HEK293 (cell line): ENCODE results near the gene PPCDC.

ENCODE experiments used
- CTCF ChIA-PET: fragments of 350-600 bp; formaldehyde crosslinking; extraction: SDS; loops from one replicate; lab custom pipeline; 2021; ENCODE audit warnings: antibody characterized with exemption; lab: Yijun Ruan, JAX
- POLR2A ChIA-PET: fragments of 300-600 bp; formaldehyde crosslinking; extraction: SDS; loops from one replicate; lab custom pipeline; 2020; ENCODE audit warnings: antibody characterized with exemption, inconsistent platforms; lab: Yijun Ruan, JAX
- H3K27ac ChIP-seq: fragments of 200-500 bp; sonication (Bioruptor generic); 2 replicates; pipeline ENCODE4 v1.5.1; 2014; ENCODE audit warnings: low read depth, low read length, control low read depth, inconsistent platforms; ENCODE audit errors: extremely low read depth
- H3K36me3 ChIP-seq, 2 experiments: fragments of 200-500 bp in 1 of 2; sonication (Bioruptor generic) in 1 of 2; 1 replicate in 1 of 2; 2 replicates in 1 of 2; pipeline ENCODE4 v1.5.1; 2014 to 2017; ENCODE audit warnings: inconsistent platforms in 2 of 2, low read length in 2 of 2; ENCODE audit not compliant: control insufficient read depth in 2 of 2, insufficient read depth in 1 of 2
- H3K4me1 ChIP-seq: fragments of 200-500 bp; sonication (Bioruptor generic); 2 replicates; pipeline ENCODE4 v1.5.1; 2014; ENCODE audit warnings: mild to moderate bottlenecking, low read length, inconsistent platforms; ENCODE audit not compliant: control insufficient read depth, insufficient read depth
- H3K4me3 ChIP-seq: 2 replicates; pipeline ENCODE4 v1.5.1; 2011; ENCODE audit warnings: low read depth, mild to moderate bottlenecking, control low read depth, low read length, moderate library complexity
- H3K9me3 ChIP-seq: fragments of 200-500 bp; sonication (Bioruptor generic); 2 replicates; pipeline ENCODE4 v1.5.1; 2014; ENCODE audit warnings: low read depth, low read length, inconsistent platforms; ENCODE audit not compliant: control insufficient read depth, insufficient read depth
- EGR2 ChIP-seq: fragments of 450-650 bp; formaldehyde crosslinking; IDR thresholded peaks from 2 replicates; pipeline ENCODE4 v1.5.1; 2016; ENCODE audit warnings: low read depth, missing biosample characterization, missing genetic modification characterization
- FEZF1 ChIP-seq: fragments of 450-650 bp; formaldehyde crosslinking; IDR thresholded peaks from 2 replicates; pipeline ENCODE4 v1.5.1; 2016; ENCODE audit warnings: missing biosample characterization, missing genetic modification characterization
- KLF9 ChIP-seq: fragments of 450-650 bp; formaldehyde crosslinking; IDR thresholded peaks from 2 replicates; pipeline ENCODE4 v1.5.1; 2016; ENCODE audit warnings: missing biosample characterization, missing genetic modification characterization, low read depth
- PATZ1 ChIP-seq: fragments of 450-650 bp; formaldehyde crosslinking; IDR thresholded peaks from 2 replicates; pipeline ENCODE4 v1.5.1; 2016; ENCODE audit warnings: missing biosample characterization, missing genetic modification characterization
- ZBTB17 ChIP-seq: fragments of 450-650 bp; formaldehyde crosslinking; IDR thresholded peaks from 2 replicates; pipeline ENCODE4 v1.5.1; 2016; ENCODE audit warnings: missing biosample characterization, missing genetic modification characterization
- ZBTB26 ChIP-seq: fragments of 450-650 bp; formaldehyde crosslinking; optimal IDR thresholded peaks from 2 replicates; pipeline ENCODE3; 2016; ENCODE audit warnings: missing biosample characterization, mild to moderate bottlenecking, missing genetic modification characterization
- ZBTB8A ChIP-seq: fragments of 450-650 bp; formaldehyde crosslinking; IDR thresholded peaks from 2 replicates; pipeline ENCODE4 v1.5.1; 2016; ENCODE audit warnings: missing biosample characterization, missing genetic modification characterization
- ZEB2 ChIP-seq: fragments of 450-650 bp; formaldehyde crosslinking; IDR thresholded peaks from 2 replicates; pipeline ENCODE4 v1.5.1; 2016; ENCODE audit warnings: missing biosample characterization, missing genetic modification characterization
- ZFHX2 ChIP-seq: fragments of 450-650 bp; formaldehyde crosslinking; conservative IDR thresholded peaks from 2 replicates; pipeline ENCODE4 v1.5.1; 2016; ENCODE audit warnings: missing biosample characterization, missing genetic modification characterization
- ZNF121 ChIP-seq: fragments of 450-650 bp; formaldehyde crosslinking; IDR thresholded peaks from 2 replicates; pipeline ENCODE4 v1.5.1; 2016; ENCODE audit warnings: missing biosample characterization, missing genetic modification characterization
- ZNF138 ChIP-seq: fragments of 450-650 bp; formaldehyde crosslinking; IDR thresholded peaks from 2 replicates; pipeline ENCODE4 v1.5.1; 2016; ENCODE audit warnings: missing biosample characterization, missing genetic modification characterization, borderline replicate concordance
- ZNF211 ChIP-seq: fragments of 450-650 bp; formaldehyde crosslinking; IDR thresholded peaks from 2 replicates; pipeline ENCODE4 v1.5.1; 2016; ENCODE audit warnings: low read depth, missing biosample characterization, missing genetic modification characterization
- ZNF214 ChIP-seq: fragments of 450-650 bp; formaldehyde crosslinking; IDR thresholded peaks from 2 replicates; pipeline ENCODE4 v1.5.1; 2017; ENCODE audit warnings: missing biosample characterization, mild to moderate bottlenecking, missing genetic modification characterization, borderline replicate concordance
- ZNF248 ChIP-seq: fragments of 450-650 bp; formaldehyde crosslinking; IDR thresholded peaks from 2 replicates; pipeline ENCODE4 v1.5.1; 2017; ENCODE audit warnings: missing biosample characterization, missing genetic modification characterization
- ZNF621 ChIP-seq: fragments of 450-650 bp; formaldehyde crosslinking; IDR thresholded peaks from 2 replicates; pipeline ENCODE4 v1.5.1; 2017; ENCODE audit warnings: missing biosample characterization, missing genetic modification characterization
- ZSCAN23 ChIP-seq: fragments of 450-650 bp; formaldehyde crosslinking; IDR thresholded peaks from 2 replicates; pipeline ENCODE4 v1.5.1; 2016; ENCODE audit warnings: missing biosample characterization, missing genetic modification characterization
- TF ChIP-seq, protein P1 (sequence below): fragments of 450-650 bp; formaldehyde crosslinking; conservative IDR thresholded peaks from 2 replicates; pipeline ENCODE4 v1.5.1; 2016; ENCODE audit warnings: low read depth, missing biosample characterization, missing genetic modification characterization
- TF ChIP-seq, protein P2 (sequence below): fragments of 450-650 bp; formaldehyde crosslinking; IDR thresholded peaks from 2 replicates; pipeline ENCODE4 v1.5.1; 2016; ENCODE audit warnings: missing biosample characterization, missing genetic modification characterization
- TF ChIP-seq, protein P3 (sequence below): fragments of 450-650 bp; IDR thresholded peaks from 2 replicates; pipeline ENCODE4 v1.5.1; 2018; ENCODE audit warnings: missing biosample characterization, missing genetic modification characterization

The PPCDC gene

DNA sequence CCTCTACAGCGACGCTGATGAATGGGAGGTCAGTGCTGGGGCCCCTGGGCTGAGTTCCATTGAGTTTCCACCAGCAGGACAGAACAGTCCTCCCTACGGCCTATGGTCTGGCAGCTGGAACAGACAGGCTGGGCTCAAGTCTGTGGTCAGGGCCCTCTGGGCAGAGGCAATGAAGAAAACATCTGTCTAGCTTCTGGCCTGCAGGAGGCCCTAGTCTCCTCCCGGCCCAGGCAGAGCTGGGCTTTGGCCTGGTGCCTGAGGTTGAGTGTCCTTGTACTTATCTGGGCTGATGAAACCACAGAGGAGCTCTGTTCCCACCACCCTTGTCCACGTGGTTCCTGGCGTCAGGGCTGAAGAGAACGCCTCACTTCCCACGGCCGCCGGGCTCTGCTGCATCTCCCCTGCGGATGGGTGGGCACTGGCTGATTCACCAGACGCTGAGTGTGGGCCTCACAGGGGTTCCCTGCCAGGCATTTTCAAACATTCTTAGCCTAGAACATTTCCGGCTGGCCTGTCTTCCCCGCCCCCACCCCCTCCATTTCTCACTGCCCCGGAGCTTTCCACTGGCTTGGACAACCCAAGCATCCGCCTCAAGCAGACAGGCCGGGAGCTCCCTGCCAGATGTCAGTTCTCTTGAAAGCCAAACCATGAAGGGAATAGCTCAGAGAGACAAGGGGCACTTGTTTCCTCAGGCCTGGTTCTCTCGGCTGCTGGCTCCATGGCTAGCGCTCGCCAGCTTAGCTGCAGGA, 20.3 kb downstream of the PPCDC start:
- Histone ChIP-seq H3K9me3 (no peaks in the 10 kb centered on the region), H3K4me3 (no peak overlapping the region), H3K4me1 (peaks cover 18% of the 10 kb centered on the region), H3K36me3 (peaks cover 0 to 25% of the 10 kb centered on the region in 2 experiments; a peak in 2 of 3 replicates), H3K27ac (no peak overlapping the region; the same call in 1 of the 2 replicates)
- POLR2A ChIA-PET, result interaction anchor here (0.5 to 2.1 kb wide), 15 partner anchors 10 to 415 kb away, joined by 3 to 10 read pairs (median 4); partner anchors contain the start of genes C15orf39, NEIL1 and PPCDC
- TF ChIP-seq EGR2 (peak; percentile 53; the same call in 1 of the 2 replicates), ZFHX2 (peak; percentile 80), ZBTB8A (tag by site-specific recombination) (0 out of 2 replicates have a peak, but pooled peaks have one; percentile 26), ZNF621 (tag by site-specific recombination) (no peak)
- CTCF ChIA-PET, result interaction anchor here (0.5 to 3.5 kb wide), 19 partner anchors 8 to 275 kb away, joined by 3 to 20 read pairs (median 3); partner anchors contain the start of gene C15orf39

DNA sequence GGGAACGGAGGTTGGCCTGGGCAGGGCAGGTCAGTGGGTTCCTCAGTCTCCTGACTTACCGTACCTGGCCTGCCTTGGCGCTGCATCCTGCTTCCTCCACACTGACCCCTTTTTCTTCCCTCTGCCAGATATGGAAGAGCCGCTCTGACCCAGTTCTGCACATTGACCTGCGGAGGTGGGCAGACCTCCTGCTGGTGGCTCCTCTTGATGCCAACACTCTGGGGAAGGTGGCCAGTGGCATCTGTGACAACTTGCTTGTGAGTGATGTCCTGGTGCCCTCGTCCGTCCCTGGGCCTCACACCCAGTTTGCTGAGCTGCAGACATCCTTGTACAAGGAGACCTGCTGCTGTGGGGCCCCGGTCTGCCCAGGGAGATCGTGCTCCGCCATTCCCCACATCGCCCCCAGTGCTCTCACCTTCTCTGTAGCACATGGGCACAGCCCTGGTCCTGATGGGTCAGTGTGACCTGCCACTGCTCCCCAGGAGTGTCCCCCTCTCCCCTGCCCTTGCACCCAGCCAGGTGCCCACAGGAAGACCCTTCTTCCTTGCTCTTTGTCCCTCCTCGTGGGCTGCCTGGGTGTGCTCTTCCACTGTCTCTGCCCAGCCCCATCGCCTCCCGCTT, 21.0 kb downstream of the PPCDC start:
- POLR2A ChIA-PET, result interaction anchor here (0.8 to 2.1 kb wide), 6 partner anchors 14 to 171 kb away, joined by 3 to 10 read pairs (median 6); partner anchors contain the start of gene C15orf39
- Histone ChIP-seq H3K4me3 (no peak overlapping the region), H3K4me1 (peaks cover 13% of the 10 kb centered on the region), H3K36me3 (peaks cover 0 to 32% of the 10 kb centered on the region in 2 experiments; a peak in 2 of 3 replicates), H3K27ac (no peak overlapping the region), H3K9me3 (no peaks in the 10 kb centered on the region)
- CTCF ChIA-PET, result interaction anchor here (0.6 to 3.5 kb wide), 7 partner anchors 9 to 275 kb away, joined by 3 to 20 read pairs (median 5); partner anchors contain the start of gene C15orf39
- TF ChIP-seq ZEB2 (no peak), FEZF1 (no peak), ZNF248 (no peak), ZBTB26 (no peak), ZNF214 (tag by site-specific recombination) (no peak), PATZ1 (tag by site-specific recombination) (no peak), ZSCAN23 (tag by site-specific recombination) (no peak), ZNF121 (tag by site-specific recombination) (no peak), ZBTB17 (tag by site-specific recombination) (no peak), ZNF211 (tag by site-specific recombination) (no peak), ZNF138 (tag by site-specific recombination) (no peak), KLF9 (tag by site-specific recombination) (no peak)
- TF ChIP-seq, protein P1, sequence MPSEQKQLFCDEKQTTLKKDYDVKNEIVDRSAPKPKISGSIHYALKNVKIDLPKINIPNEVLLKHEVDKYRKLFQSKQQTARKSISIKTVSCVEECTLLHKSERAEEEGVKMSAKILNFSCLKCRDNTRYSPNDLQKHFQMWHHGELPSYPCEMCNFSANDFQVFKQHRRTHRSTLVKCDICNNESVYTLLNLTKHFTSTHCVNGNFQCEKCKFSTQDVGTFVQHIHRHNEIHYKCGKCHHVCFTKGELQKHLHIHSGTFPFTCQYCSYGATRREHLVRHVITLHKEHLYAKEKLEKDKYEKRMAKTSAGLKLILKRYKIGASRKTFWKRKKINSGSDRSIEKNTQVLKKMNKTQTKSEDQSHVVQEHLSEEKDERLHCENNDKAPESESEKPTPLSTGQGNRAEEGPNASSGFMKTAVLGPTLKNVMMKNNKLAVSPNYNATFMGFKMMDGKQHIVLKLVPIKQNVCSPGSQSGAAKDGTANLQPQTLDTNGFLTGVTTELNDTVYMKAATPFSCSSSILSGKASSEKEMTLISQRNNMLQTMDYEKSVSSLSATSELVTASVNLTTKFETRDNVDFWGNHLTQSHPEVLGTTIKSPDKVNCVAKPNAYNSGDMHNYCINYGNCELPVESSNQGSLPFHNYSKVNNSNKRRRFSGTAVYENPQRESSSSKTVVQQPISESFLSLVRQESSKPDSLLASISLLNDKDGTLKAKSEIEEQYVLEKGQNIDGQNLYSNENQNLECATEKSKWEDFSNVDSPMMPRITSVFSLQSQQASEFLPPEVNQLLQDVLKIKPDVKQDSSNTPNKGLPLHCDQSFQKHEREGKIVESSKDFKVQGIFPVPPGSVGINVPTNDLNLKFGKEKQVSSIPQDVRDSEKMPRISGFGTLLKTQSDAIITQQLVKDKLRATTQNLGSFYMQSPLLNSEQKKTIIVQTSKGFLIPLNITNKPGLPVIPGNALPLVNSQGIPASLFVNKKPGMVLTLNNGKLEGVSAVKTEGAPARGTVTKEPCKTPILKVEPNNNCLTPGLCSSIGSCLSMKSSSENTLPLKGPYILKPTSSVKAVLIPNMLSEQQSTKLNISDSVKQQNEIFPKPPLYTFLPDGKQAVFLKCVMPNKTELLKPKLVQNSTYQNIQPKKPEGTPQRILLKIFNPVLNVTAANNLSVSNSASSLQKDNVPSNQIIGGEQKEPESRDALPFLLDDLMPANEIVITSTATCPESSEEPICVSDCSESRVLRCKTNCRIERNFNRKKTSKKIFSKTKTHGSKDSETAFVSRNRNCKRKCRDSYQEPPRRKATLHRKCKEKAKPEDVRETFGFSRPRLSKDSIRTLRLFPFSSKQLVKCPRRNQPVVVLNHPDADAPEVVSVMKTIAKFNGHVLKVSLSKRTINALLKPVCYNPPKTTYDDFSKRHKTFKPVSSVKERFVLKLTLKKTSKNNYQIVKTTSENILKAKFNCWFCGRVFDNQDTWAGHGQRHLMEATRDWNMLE (tag by site-specific recombination), result no peak
- TF ChIP-seq, protein P2, sequence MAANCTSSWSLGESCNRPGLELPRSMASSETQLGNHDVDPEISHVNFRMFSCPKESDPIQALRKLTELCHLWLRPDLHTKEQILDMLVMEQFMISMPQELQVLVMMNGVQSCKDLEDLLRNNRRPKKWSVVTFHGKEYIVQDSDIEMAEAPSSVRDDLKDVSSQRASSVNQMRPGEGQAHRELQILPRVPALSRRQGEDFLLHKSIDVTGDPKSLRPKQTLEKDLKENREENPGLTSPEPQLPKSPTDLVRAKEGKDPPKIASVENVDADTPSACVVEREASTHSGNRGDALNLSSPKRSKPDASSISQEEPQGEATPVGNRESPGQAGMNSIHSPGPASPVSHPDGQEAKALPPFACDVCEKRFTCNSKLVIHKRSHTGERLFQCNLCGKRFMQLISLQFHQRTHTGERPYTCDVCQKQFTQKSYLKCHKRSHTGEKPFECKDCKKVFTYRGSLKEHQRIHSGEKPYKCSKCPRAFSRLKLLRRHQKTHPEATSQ (tag by site-specific recombination), result no peak
- TF ChIP-seq, protein P3, sequence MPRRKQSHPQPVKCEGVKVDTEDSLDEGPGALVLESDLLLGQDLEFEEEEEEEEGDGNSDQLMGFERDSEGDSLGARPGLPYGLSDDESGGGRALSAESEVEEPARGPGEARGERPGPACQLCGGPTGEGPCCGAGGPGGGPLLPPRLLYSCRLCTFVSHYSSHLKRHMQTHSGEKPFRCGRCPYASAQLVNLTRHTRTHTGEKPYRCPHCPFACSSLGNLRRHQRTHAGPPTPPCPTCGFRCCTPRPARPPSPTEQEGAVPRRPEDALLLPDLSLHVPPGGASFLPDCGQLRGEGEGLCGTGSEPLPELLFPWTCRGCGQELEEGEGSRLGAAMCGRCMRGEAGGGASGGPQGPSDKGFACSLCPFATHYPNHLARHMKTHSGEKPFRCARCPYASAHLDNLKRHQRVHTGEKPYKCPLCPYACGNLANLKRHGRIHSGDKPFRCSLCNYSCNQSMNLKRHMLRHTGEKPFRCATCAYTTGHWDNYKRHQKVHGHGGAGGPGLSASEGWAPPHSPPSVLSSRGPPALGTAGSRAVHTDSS, result no peak
